ENCODE data around the gene WNT9B.

WNT9B gene

GRCh38 chr17:46916211-46916610 lies 64.8 kb downstream of the WNT9B start:
- TF ChIP-seq NFIC (IDR thresholded peaks at IDR 0.05) (no peak), USF1 (IDR thresholded peaks at IDR 0.05) (no peak), TCF12 (IDR thresholded peaks at IDR 0.05; ENCODE audit: low read depth) (no peak), ZBTB7A (IDR thresholded peaks at IDR 0.05; ENCODE audit: low read depth) (no peak), REST (IDR thresholded peaks at IDR 0.05; ENCODE audit: low read depth) (no peak), EGR1 (IDR thresholded peaks at IDR 0.05) (no peak)

GRCh38 chr17:46916623-46917022 lies 65.2 kb downstream of the WNT9B start:
- no peak for TF ChIP-seq RAD21 (IDR thresholded peaks at IDR 0.05; ENCODE audit: low read depth)
- no peak for TF ChIP-seq NFIC (IDR thresholded peaks at IDR 0.05)
- no peak for TF ChIP-seq CREB1 (IDR thresholded peaks at IDR 0.05; ENCODE audit: low read depth)
- TF ChIP-seq ZBTB7A (IDR thresholded peaks at IDR 0.05; ENCODE audit: low read depth): no peak
- no peak for TF ChIP-seq MAX (IDR thresholded peaks at IDR 0.05)
- TF ChIP-seq TCF12 (IDR thresholded peaks at IDR 0.05; ENCODE audit: low read depth): no peak
- no peak for TF ChIP-seq REST (IDR thresholded peaks at IDR 0.05; ENCODE audit: low read depth)
- TF ChIP-seq TEAD4 (IDR thresholded peaks at IDR 0.05): no peak
- no peak for TF ChIP-seq EP300 (IDR thresholded peaks at IDR 0.05; ENCODE audit: borderline replicate concordance)
- no peak for TF ChIP-seq TAF1 (IDR thresholded peaks at IDR 0.05; ENCODE audit: low read depth)
- TF ChIP-seq FOXM1 (IDR thresholded peaks at IDR 0.05; ENCODE audit: borderline replicate concordance, low read depth): no peak
- TF ChIP-seq USF1 (IDR thresholded peaks at IDR 0.05): no peak
- no peak for TF ChIP-seq EGR1 (IDR thresholded peaks at IDR 0.05)
- no peak for TF ChIP-seq CEBPB (IDR thresholded peaks at IDR 0.05)
- TF ChIP-seq YY1 (IDR thresholded peaks at IDR 0.05; ENCODE audit: low read depth): no peak

GRCh38 chr17:46917041-46917440 lies 65.7 kb downstream of the WNT9B start:
- TF ChIP-seq CREB1 (IDR thresholded peaks at IDR 0.05; ENCODE audit: low read depth): no peak
- TF ChIP-seq USF1 (IDR thresholded peaks at IDR 0.05): no peak
- TF ChIP-seq MAX (IDR thresholded peaks at IDR 0.05): no peak
- no peak for TF ChIP-seq TAF1 (IDR thresholded peaks at IDR 0.05; ENCODE audit: low read depth)
- no peak for TF ChIP-seq TCF12 (IDR thresholded peaks at IDR 0.05; ENCODE audit: low read depth)
- no peak for TF ChIP-seq CEBPB (IDR thresholded peaks at IDR 0.05)
- TF ChIP-seq NFIC (IDR thresholded peaks at IDR 0.05): no peak
- no peak for TF ChIP-seq EP300 (IDR thresholded peaks at IDR 0.05; ENCODE audit: borderline replicate concordance)
- TF ChIP-seq ZBTB7A (IDR thresholded peaks at IDR 0.05; ENCODE audit: low read depth): no peak
- no peak for TF ChIP-seq TEAD4 (IDR thresholded peaks at IDR 0.05)
- TF ChIP-seq EGR1 (IDR thresholded peaks at IDR 0.05): no peak
- TF ChIP-seq FOXM1 (IDR thresholded peaks at IDR 0.05; ENCODE audit: borderline replicate concordance, low read depth): no peak
- no peak for TF ChIP-seq YY1 (IDR thresholded peaks at IDR 0.05; ENCODE audit: low read depth)
- TF ChIP-seq RAD21 (IDR thresholded peaks at IDR 0.05; ENCODE audit: low read depth): no peak
- no peak for TF ChIP-seq REST (IDR thresholded peaks at IDR 0.05; ENCODE audit: low read depth)

- no peak for TF ChIP-seq USF1 (IDR thresholded peaks at IDR 0.05)
Measured at GRCh38 chr17:46917516-46917915, 66.1 kb downstream of the WNT9B start.

Measured in Ishikawa (cell line).